GM12874 (cell line): ENCODE data around the gene GPR37L1.

Experiments
- TF ChIP-seq, protein P1 (sequence below): IDR thresholded peaks from 2 replicates; pipeline ENCODE4 v1.5.1; 2011; ENCODE audit warnings: low read depth, mild to moderate bottlenecking, control low read depth, low read length, moderate library complexity; ENCODE audit not compliant: insufficient read depth

The GPR37L1 gene

DNA sequence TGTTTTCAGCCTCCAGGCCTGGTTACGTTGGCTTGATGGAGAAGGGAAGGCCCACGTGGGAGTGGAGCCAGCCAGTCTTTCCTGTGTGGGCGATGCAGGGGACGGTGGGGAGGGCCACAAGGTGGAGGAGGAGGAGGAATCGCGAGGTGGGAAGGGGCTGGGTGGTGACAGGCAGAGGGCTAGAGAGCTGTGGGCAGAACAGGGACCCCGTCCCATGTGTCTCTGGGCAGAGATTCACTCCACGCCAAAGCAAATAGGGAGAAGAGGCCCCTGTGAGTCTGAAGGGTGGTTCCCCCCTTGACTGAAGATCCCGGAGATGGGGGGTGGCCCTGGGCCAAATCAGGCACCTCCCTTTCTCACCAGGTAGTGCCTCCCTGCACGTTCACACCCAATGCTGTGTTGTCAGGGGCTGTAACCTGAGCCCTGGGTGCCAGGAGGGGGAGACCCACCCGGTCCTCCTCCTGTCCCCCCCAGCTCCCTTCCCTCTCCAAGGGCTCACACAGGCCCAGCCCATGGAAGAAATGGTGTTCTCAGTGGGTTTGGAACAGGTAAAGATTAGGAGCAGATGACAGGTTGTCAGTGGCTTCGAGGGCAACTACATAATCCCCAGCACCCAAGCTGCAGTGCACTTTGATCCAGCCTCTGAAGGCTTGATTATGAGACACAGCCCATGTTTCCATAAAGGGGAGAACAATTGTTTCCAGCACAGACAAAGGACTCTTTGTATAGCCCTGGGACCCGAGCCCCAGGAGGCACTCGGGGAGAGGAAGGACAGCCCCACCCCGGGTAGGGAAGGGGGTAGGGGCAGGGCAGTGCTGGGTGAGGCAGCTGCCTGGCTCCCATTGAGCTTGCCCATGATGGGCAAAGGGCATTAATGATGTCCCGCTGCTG is 37.7 kb upstream of the GPR37L1 start:
- TF ChIP-seq, protein P1, sequence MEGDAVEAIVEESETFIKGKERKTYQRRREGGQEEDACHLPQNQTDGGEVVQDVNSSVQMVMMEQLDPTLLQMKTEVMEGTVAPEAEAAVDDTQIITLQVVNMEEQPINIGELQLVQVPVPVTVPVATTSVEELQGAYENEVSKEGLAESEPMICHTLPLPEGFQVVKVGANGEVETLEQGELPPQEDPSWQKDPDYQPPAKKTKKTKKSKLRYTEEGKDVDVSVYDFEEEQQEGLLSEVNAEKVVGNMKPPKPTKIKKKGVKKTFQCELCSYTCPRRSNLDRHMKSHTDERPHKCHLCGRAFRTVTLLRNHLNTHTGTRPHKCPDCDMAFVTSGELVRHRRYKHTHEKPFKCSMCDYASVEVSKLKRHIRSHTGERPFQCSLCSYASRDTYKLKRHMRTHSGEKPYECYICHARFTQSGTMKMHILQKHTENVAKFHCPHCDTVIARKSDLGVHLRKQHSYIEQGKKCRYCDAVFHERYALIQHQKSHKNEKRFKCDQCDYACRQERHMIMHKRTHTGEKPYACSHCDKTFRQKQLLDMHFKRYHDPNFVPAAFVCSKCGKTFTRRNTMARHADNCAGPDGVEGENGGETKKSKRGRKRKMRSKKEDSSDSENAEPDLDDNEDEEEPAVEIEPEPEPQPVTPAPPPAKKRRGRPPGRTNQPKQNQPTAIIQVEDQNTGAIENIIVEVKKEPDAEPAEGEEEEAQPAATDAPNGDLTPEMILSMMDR = no peak

DNA sequence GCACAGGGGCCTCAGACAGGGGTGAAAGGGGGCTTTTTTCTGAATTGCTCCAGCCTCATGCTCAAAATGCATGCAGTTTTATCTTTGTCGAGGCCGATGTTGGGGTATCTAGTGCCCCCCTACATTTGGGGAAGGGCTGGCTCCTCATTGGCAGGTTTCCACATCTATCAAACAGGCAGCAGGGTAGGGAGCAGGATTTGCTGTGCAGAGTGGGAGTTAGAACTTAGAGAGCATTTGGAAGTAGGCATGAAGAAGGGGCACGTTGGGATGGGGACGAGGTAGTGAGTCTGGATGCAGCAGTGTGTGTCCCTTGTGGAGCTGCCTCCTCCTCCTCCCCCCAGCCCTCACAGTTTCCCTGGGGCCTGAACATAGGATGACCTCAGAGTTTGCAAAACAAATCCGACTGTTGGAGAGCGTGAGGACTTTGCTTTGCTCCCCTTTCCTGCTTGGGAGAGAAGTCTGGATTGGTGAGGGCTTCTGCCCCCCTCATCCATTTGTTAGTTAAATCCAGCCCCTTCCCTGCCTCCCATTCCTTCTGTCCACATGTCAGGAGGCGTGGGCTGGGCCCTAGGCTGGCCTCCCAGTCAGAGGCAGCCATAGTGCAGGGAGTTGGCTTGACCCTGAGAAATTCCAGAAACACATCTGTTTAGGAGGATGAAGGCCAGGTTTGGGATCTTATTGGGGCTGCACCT is 36.9 kb upstream of the GPR37L1 start:
- TF ChIP-seq, protein P1 = no peak

- TF ChIP-seq, protein P1 = no peak
Observed at GRCh38 chr1:202086579-202087350, 36.0 kb upstream of the GPR37L1 start.

- TF ChIP-seq, protein P1 = no peak
Observed at GRCh38 chr1:202088206-202088605, 34.5 kb upstream of the GPR37L1 start.

DNA sequence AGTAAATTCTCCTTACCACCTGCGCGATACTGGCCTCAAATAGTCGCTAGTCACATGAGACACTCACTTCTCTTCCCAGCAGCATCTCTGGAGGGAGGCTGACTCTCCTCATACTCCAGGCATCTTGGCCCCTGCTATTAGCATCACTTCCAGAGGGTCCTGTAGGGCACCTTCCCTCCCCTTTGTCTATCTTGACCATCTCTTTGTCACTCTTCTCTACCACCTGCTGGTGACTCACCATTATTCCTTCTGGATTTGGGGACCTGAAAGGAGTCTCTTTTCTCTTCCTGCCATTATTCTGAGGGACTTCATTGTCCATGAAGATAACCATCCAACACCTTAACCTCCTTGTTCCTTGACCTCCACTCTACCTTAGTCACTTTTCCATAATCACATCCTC is 31.7 kb upstream of the GPR37L1 start:
- TF ChIP-seq, protein P1 = no peak

- TF ChIP-seq, protein P1 = no peak
Observed at GRCh38 chr1:202093858-202094257, 28.9 kb upstream of the GPR37L1 start.

- TF ChIP-seq, protein P1 = no peak
Observed at GRCh38 chr1:202101184-202101583, 21.5 kb upstream of the GPR37L1 start.
